Caco-2 (cell line): Measurements from ENCODE around the gene RNF112. TPM values are rescaled to one million over a fixed set of nuclear protein-coding genes. Genes with fewer than 3 reads are reported as not detected.

ENCODE experiments used
- BruUV-seq: library from RNA; stranded (reverse); fragments of 400-500 nt; replicated peaks from 2 replicates; lab custom pipeline; 2021; lab: Mats Ljungman, UMichigan
- CTCF ChIA-PET: fragments of 300-600 bp; sonication (Branson Sonifier 250); formaldehyde crosslinking; loops from one replicate; lab custom pipeline; 2022; ENCODE audit warnings: antibody characterized with exemption; lab: Charles Lee
- POLR2A ChIA-PET: fragments of 300-600 bp; sonication (Branson Sonifier 250); formaldehyde crosslinking; loops from one replicate; lab custom pipeline; 2022; ENCODE audit warnings: antibody characterized with exemption; lab: Charles Lee
- DNase-seq, 2 experiments: peaks; one replicate each; pipeline versions ENCODE4 v3.0.0 to v3.0.0-alpha.2; 2020 to 2022
- H3K27me3 ChIP-seq: replicated peaks from 2 replicates; pipeline ENCODE4 v1.6.0; 2011; ENCODE audit warnings: low read length; ENCODE audit not compliant: control insufficient read depth, insufficient read depth
- H3K36me3 ChIP-seq: 2 replicates; pipeline ENCODE4 v1.5.1; 2011; ENCODE audit warnings: low read length; ENCODE audit not compliant: control insufficient read depth, insufficient read depth
- H3K4me1 ChIP-seq: fragments of 250-450 bp; sonication (Bioruptor Pico); 2 replicates; pipeline ENCODE4 v1.5.1; 2020; ENCODE audit warnings: mild to moderate bottlenecking
- H3K4me3 ChIP-seq: 2 replicates; pipeline ENCODE4 v1.5.1; 2011; ENCODE audit warnings: low read depth, mild to moderate bottlenecking, control low read depth, low read length
- H3K9me3 ChIP-seq: fragments of 250-450 bp; sonication (Bioruptor Pico); 2 replicates; pipeline ENCODE4 v1.5.1; 2020; ENCODE audit warnings: mild to moderate bottlenecking, moderate library complexity
- H3K27ac Mint-ChIP-seq: one replicate; pipeline ENCODE4 v1.8.0; 2022; ENCODE audit warnings: mixed read lengths; ENCODE audit not compliant: unreplicated experiment
- H3K27me3 Mint-ChIP-seq: one replicate; pipeline ENCODE4 v1.8.0; 2022; ENCODE audit warnings: mixed read lengths; ENCODE audit not compliant: insufficient read depth, unreplicated experiment
- H3K36me3 Mint-ChIP-seq: one replicate; pipeline ENCODE4 v1.8.0; 2022; ENCODE audit warnings: mild to moderate bottlenecking, mixed read lengths; ENCODE audit not compliant: insufficient read depth, unreplicated experiment
- H3K4me1 Mint-ChIP-seq: one replicate; pipeline ENCODE4 v1.8.0; 2022; ENCODE audit warnings: low read depth, mixed read lengths; ENCODE audit not compliant: unreplicated experiment
- H3K4me3 Mint-ChIP-seq: one replicate; pipeline ENCODE4 v1.8.0; 2022; ENCODE audit warnings: mild to moderate bottlenecking, moderate library complexity, mixed read lengths; ENCODE audit not compliant: unreplicated experiment
- H3K9me3 Mint-ChIP-seq: one replicate; pipeline ENCODE4 v1.8.0; 2022; ENCODE audit warnings: mixed read lengths; ENCODE audit not compliant: unreplicated experiment
- intact Hi-C: fragments of 100-400 bp; cut with micrococcal nuclease; formaldehyde crosslinking; loops from one replicate; pipeline ENCODE4 v1.10.0; 2022; ENCODE audit not compliant: unreplicated experiment
- total RNA-seq: library from RNA; stranded (reverse); gene quantifications from 2 replicates; pipeline ENCODE4 v1.2.3, GENCODE V29; 2022
- TF ChIP-seq, protein P1 (sequence below), 2 experiments: fragments of 200-600 bp in 1 of 2; IDR thresholded peaks; 1 replicate in 1 of 2; 2 replicates in 1 of 2; pipeline versions ENCODE4 v1.5.1 to v1.8.0; 2011 to 2022; ENCODE audit warnings: antibody characterized with exemption in 1 of 2, control low read depth in 1 of 2, inconsistent platforms in 1 of 2, low read depth in 1 of 2, low read length in 1 of 2, mild to moderate bottlenecking in 1 of 2, moderate library complexity in 1 of 2; ENCODE audit not compliant: insufficient read depth in 1 of 2, severe bottlenecking in 1 of 2, unreplicated experiment in 1 of 2

The RNF112 gene
- total RNA-seq, 1 experiment from 2014 or later: not detected

DNA sequence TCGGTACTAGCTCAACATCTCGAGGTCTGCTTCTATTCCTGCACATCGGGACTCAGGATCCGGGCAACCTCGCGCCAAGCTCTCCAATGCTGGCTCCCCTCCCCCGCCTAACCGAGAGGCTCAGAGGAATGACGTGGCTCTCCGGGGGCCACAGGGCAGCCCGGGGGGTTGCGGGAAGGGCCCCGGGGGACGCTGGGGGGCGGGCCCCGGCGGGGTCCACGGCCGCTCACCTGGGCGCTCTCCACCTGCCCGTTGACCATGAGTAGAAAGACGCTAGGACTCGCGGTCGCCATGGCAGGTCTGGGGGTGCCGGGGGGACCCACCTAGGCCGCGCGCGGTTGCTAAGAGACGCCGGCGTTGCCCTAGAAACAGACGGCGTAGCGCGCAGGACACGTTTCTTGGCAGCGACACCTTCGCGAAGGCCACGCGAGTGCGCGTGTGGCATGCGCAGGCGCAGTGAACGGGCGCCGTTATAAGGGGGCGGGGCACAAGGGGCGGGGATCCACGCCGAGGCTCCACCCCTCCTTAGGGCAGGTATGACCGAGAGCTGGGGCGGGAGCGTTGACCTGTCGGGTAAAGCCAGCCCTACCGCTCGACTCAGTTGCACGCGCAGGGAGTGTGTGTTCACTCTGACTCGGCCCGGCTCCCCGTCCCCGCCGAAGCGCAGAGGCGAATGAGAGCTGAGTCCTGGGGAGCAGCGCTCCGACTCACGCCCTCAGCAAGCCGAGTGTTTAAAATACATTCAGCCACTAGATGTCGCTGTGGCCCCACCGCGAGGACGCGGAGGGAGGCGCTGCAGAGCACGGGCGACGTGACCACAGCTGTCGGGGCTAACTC lies 48.5 kb upstream of the RNF112 start, which contains the start of gene B9D1:
Gene B9D1, minus strand, starts transcription at position 447 of the 837 bp plus-strand sequence. Its CDS starts 154 bp downstream, at position 293.
- intact Hi-C loops: loop anchor here (1.0 to 2.0 kb wide), 4 partner anchors 16 to 404 kb away; partner anchors contain the start of gene MAPK7
- Mint-ChIP-seq H3K36me3 (no peaks in the 10 kb centered on the region), H3K27ac (peak within 1 kb of the TSS; percentile 68), H3K27me3 (no peaks in the 10 kb centered on the region), H3K4me3 (peak within 1 kb of the TSS; percentile 80), H3K4me1 (no peaks in the 10 kb centered on the region), H3K9me3 (no peaks in the 10 kb centered on the region)
- H3K4me1 ChIP-seq: peaks cover 6% of the 10 kb centered on the region
- H3K9me3 ChIP-seq: no peaks in the 10 kb centered on the region
- POLR2A ChIA-PET: interaction anchor here (1.0 to 3.1 kb wide), 3 partner anchors 9 to 25 kb away, joined by 3 to 30 read pairs (median 3); partner anchors contain the start of gene MAPK7
- H3K4me3 ChIP-seq: peak within 1 kb of the TSS; percentile 81
- DNase-seq: peak; percentile 93 to 94
- BruUV-seq: no TSS peak
- no peaks in the 10 kb centered on the region for H3K36me3 ChIP-seq
- H3K27me3 ChIP-seq: no peaks in the 10 kb centered on the region
- TF ChIP-seq, protein P1, sequence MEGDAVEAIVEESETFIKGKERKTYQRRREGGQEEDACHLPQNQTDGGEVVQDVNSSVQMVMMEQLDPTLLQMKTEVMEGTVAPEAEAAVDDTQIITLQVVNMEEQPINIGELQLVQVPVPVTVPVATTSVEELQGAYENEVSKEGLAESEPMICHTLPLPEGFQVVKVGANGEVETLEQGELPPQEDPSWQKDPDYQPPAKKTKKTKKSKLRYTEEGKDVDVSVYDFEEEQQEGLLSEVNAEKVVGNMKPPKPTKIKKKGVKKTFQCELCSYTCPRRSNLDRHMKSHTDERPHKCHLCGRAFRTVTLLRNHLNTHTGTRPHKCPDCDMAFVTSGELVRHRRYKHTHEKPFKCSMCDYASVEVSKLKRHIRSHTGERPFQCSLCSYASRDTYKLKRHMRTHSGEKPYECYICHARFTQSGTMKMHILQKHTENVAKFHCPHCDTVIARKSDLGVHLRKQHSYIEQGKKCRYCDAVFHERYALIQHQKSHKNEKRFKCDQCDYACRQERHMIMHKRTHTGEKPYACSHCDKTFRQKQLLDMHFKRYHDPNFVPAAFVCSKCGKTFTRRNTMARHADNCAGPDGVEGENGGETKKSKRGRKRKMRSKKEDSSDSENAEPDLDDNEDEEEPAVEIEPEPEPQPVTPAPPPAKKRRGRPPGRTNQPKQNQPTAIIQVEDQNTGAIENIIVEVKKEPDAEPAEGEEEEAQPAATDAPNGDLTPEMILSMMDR (IDR thresholded peaks at IDR 0.05; ENCODE audit: insufficient read depth in 1 of 2, low read depth in 1 of 2, low read length in 1 of 2, severe bottlenecking in 1 of 2, unreplicated experiment in 1 of 2): peak; percentile 94 to 98
- CTCF ChIA-PET: interaction anchor here (0.6 to 2.4 kb wide), 25 partner anchors 9 to 752 kb away, joined by 3 to 69 read pairs (median 4); partner anchors contain the start of genes ALDH3A2 and MAPK7

GRCh38 chr17:19363114-19363438 lies 48.0 kb upstream of the RNF112 start:
- H3K36me3 ChIP-seq: no peaks in the 10 kb centered on the region
- H3K9me3 Mint-ChIP-seq: no peaks in the 10 kb centered on the region
- H3K4me1 ChIP-seq: peaks cover 6% of the 10 kb centered on the region
- ChIA-PET POLR2A (interaction anchor here (1.0 to 3.1 kb wide), 3 partner anchors 9 to 25 kb away, joined by 3 to 30 read pairs (median 3); partner anchors contain the start of gene MAPK7), CTCF (interaction anchor here (0.6 to 2.4 kb wide), 24 partner anchors 9 to 1170 kb away, joined by 3 to 69 read pairs (median 4); partner anchors contain the start of genes ALDH3A2 and MAPK7)
- BruUV-seq: no TSS peak
- DNase-seq: no peak
- H3K27ac Mint-ChIP-seq: peak overlapping the region; percentile 68
- H3K27me3 ChIP-seq: no peaks in the 10 kb centered on the region
- H3K27me3 Mint-ChIP-seq: no peaks in the 10 kb centered on the region
- intact Hi-C loops: loop anchor here (2.0 kb wide), 1 partner anchor 404 kb away; no protein-coding TSS in a partner anchor
- peak overlapping the region; percentile 81 for H3K4me3 ChIP-seq
- peak overlapping the region; percentile 80 for H3K4me3 Mint-ChIP-seq
- TF ChIP-seq, protein P1 (IDR thresholded peaks at IDR 0.05; ENCODE audit: insufficient read depth in 1 of 2, low read depth in 1 of 2, low read length in 1 of 2, severe bottlenecking in 1 of 2, unreplicated experiment in 1 of 2): no peak
- H3K36me3 Mint-ChIP-seq: no peaks in the 10 kb centered on the region
- H3K4me1 Mint-ChIP-seq: no peaks in the 10 kb centered on the region
- no peaks in the 10 kb centered on the region for H3K9me3 ChIP-seq

- no peak for DNase-seq
- POLR2A ChIA-PET: interaction anchor here (1.0 to 3.1 kb wide), 2 partner anchors 10 to 14 kb away, joined by 3 to 30 read pairs; partner anchors contain the start of gene MAPK7
- Mint-ChIP-seq H3K4me3 (peak overlapping the region; percentile 80), H3K9me3 (no peaks in the 10 kb centered on the region), H3K27ac (no peak overlapping the region), H3K27me3 (no peaks in the 10 kb centered on the region), H3K36me3 (no peaks in the 10 kb centered on the region), H3K4me1 (no peaks in the 10 kb centered on the region)
- intact Hi-C loops: loop anchor here (2.0 kb wide), 1 partner anchor 403 kb away; no protein-coding TSS in a partner anchor
- Histone ChIP-seq H3K4me3 (no peak overlapping the region), H3K9me3 (no peaks in the 10 kb centered on the region), H3K27me3 (no peaks in the 10 kb centered on the region), H3K4me1 (peaks cover 6% of the 10 kb centered on the region), H3K36me3 (no peaks in the 10 kb centered on the region)
- TF ChIP-seq, protein P1 (IDR thresholded peaks at IDR 0.05; ENCODE audit: insufficient read depth in 1 of 2, low read depth in 1 of 2, low read length in 1 of 2, severe bottlenecking in 1 of 2, unreplicated experiment in 1 of 2): no peak
- CTCF ChIA-PET: interaction anchor here (0.6 to 2.4 kb wide), 17 partner anchors 10 to 1170 kb away, joined by 3 to 69 read pairs (median 4); partner anchors contain the start of genes ALDH3A2 and MAPK7
- BruUV-seq: no TSS peak
These were observed 47.5 kb upstream of the RNF112 start for GRCh38 chr17:19363460-19364035.
